Suprapubic skin (tissue), 4 donors: Measurements from ENCODE around the gene TEX48. TPM values are rescaled to one million over a fixed set of nuclear protein-coding genes. Genes with fewer than 3 reads are reported as not detected.

ENCODE experiments used
- DNase-seq, 2 donors: peaks; one replicate each; pipeline ENCODE4 v3.0.0-alpha.2; 2019; ENCODE audit warnings: low spot score in 2 of 2
- H3K27ac ChIP-seq: fragments of 200-600 bp; sonication (generic); one replicate; pipeline ENCODE4 v1.5.1; 2019
- H3K27me3 ChIP-seq: fragments of 200-600 bp; sonication (generic); one replicate; pipeline ENCODE4 v1.5.1; 2019
- H3K36me3 ChIP-seq: fragments of 200-600 bp; sonication (generic); one replicate; pipeline ENCODE4 v1.5.1; 2019
- H3K4me1 ChIP-seq: fragments of 200-600 bp; sonication (generic); one replicate; pipeline ENCODE4 v1.5.1; 2019
- H3K4me3 ChIP-seq: fragments of 200-600 bp; sonication (generic); one replicate; pipeline ENCODE4 v1.5.1; 2019; ENCODE audit warnings: mild to moderate bottlenecking
- H3K9me3 ChIP-seq: fragments of 200-600 bp; sonication (generic); one replicate; pipeline ENCODE4 v1.5.1; 2019
- CTCF ChIP-seq, 2 donors: fragments of 200-600 bp in 1 of 2; fragments of 450-650 bp in 1 of 2; sonication (generic) in 1 of 2; IDR thresholded peaks; one replicate each; pipeline ENCODE4 v1.5.1; 2016 to 2019; ENCODE audit warnings: antibody characterized with exemption in 2 of 2, mild to moderate bottlenecking in 1 of 2, moderate library complexity in 1 of 2
- EP300 ChIP-seq: sonication (generic); formaldehyde crosslinking; IDR thresholded peaks from one replicate; pipeline ENCODE4 v1.6.1; 2017; ENCODE audit warnings: antibody characterized with exemption
- POLR2A ChIP-seq, 2 donors: fragments of 450-650 bp; IDR thresholded peaks; one replicate each; pipeline ENCODE4 v1.6.1; 2017; ENCODE audit warnings: antibody characterized with exemption in 2 of 2, mild to moderate bottlenecking in 2 of 2, moderate library complexity in 2 of 2
- POLR2AphosphoS5 ChIP-seq, 3 donors: sonication (generic); formaldehyde crosslinking; IDR thresholded peaks; one replicate each; pipeline ENCODE4 v1.6.1; 2017; ENCODE audit warnings: antibody characterized with exemption in 3 of 3
- WGBS: methylation state at CpG from one replicate; pipeline ENCODE4 v1.1.5; 2018; 5-methylcytosine and 5-hydroxymethylcytosine counted together
- total RNA-seq, 4 donors: library from RNA; depleted of rRNA; stranded (reverse); fragments of >200 nt; gene quantifications; one replicate each; pipeline ENCODE4 v1.1.0, GENCODE V29; 2016

The TEX48 gene
- total RNA-seq, 4 donors from 2014 or later = not detected

DNA sequence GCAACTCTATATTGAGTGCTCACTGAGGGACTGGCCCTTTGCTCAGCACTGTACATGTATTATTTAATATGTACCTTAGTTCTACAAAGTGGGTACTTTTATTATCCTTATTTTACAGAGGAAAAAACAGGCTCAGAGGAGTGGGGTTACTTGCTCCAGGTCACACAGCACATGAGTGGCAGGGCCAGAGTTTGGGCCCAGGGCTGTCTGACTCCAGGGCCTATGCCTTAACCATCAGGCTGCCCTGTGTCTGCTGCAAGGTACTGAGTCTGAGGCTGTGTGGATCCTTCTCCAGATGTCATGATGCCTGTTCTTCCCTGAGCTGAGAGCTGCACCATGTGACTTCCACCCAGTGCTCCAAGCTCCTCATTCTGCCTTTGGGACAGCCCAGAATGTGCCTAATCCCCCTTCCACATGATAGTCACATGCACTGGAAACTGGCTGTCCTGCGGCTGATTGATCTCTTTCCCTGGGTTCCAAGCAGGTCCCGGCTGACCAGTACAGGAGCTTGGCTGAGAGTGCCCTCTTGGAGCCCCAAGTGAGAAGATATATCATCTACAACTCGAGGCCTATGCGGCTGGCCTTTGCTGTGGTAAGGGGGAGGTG lies 55.5 kb downstream of the TEX48 start:
- no peaks in the 10 kb centered on the region for H3K9me3 ChIP-seq
- DNase-seq = no peak
- no peaks in the 10 kb centered on the region for H3K27me3 ChIP-seq
- H3K36me3 ChIP-seq = peaks cover 44% of the 10 kb centered on the region
- H3K27ac ChIP-seq = no peak overlapping the region
- H3K4me1 ChIP-seq = peaks cover 8% of the 10 kb centered on the region
- TF ChIP-seq EP300 (no peak), CTCF (IDR thresholded peaks at IDR 0.05) (no peak), POLR2AphosphoS5 (IDR thresholded peaks at IDR 0.05) (no peak), POLR2A (IDR thresholded peaks at IDR 0.05) (no peak)
- no peak overlapping the region for H3K4me3 ChIP-seq
- WGBS = 78% methylated on average over 4 of the region's 4 CpGs

DNA sequence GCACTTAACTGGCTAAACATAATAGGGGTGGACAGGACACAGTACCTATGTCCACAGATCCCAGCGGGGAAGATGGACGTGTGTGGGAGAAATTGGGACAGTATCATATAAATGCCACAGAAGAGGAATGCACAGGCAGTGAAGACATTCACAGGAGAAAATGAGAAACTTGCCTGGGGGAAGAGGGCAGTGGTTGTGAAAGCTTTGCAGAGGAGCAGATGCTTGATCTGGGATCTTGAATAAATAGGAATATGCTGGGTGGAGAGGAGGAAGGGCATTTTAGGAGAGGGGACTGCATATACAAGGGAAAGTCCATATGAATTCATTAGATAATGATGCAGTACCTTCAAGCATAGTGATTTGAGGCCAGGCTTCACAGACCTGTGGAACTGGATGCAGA lies 57.3 kb downstream of the TEX48 start:
- Histone ChIP-seq H3K9me3 (no peaks in the 10 kb centered on the region), H3K4me1 (peaks cover 8% of the 10 kb centered on the region), H3K27me3 (no peaks in the 10 kb centered on the region), H3K27ac (no peak overlapping the region), H3K36me3 (peaks cover 41% of the 10 kb centered on the region), H3K4me3 (no peak overlapping the region)
- WGBS = 92% methylated on average over 2 of the region's 2 CpGs
- no peak for TF ChIP-seq EP300
- TF ChIP-seq POLR2AphosphoS5 (IDR thresholded peaks at IDR 0.05) = no peak
- no peak for TF ChIP-seq CTCF (IDR thresholded peaks at IDR 0.05)
- TF ChIP-seq POLR2A (IDR thresholded peaks at IDR 0.05) = no peak
- DNase-seq = no peak

DNA sequence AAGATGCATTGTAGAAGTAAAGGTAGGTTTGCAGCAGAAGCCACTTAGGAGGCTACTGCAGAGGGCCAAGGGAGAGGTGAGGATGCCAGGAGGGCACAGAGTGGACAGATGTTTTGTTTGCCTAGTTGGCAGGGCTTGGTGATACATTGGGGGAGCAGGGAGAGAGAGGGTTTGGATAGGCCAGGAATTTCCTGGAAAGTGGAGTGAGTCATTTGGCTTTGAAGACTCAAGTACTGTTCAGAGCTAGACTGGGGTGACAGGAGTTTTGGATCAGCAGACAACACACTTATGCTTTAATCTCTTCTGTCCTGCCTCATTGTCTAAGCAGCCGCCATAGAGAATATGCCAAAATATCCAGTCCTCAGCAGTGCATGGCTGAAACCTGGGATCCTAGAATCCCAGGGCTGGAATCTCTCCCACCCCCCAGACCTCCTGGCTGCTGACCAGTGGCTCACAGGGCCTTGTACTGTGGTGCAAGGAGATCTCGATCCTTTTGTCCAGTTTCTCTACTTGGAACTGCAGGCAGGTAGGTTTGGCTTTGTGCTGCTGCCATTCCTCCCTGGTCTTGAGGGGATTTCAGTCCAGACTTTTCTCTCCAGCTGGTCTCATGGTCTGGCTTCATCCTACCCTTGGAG lies 59.9 kb downstream of the TEX48 start:
- no peak for DNase-seq

DNA sequence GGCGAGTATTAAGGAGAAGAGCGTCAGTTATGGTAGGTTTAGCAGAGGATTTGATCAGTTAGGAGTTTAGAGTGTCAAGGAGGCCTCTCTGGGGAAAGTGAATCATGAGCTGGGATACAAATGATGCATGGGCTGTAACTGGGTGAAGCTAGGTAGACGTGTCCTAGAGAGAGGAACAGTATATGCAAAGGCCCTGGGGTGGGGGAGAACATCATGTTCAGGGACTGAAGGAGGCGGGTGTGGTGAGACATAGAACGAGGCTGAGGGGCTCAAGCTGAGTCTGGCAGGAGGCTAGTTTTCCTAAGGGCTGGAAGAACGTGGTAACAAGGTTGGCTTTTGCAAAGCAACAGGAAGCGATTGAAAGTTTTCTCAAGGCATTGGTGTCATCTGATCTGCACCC lies 60.4 kb downstream of the TEX48 start:
- DNase-seq = no peak
- peaks cover 22% of the 10 kb centered on the region for H3K4me1 ChIP-seq
- WGBS = 83% methylated on average over 7 of the region's 7 CpGs
- H3K36me3 ChIP-seq = peaks cover 13% of the 10 kb centered on the region
- H3K9me3 ChIP-seq = no peaks in the 10 kb centered on the region
- H3K27me3 ChIP-seq = no peaks in the 10 kb centered on the region
- no peak overlapping the region for H3K4me3 ChIP-seq
- no peak overlapping the region for H3K27ac ChIP-seq
- TF ChIP-seq POLR2AphosphoS5 (IDR thresholded peaks at IDR 0.05) (no peak), EP300 (no peak), POLR2A (IDR thresholded peaks at IDR 0.05) (no peak)

More for the DNA sequence above, 59.9 kb downstream of the TEX48 start:
- no peaks in the 10 kb centered on the region for H3K27me3 ChIP-seq
- no peak overlapping the region for H3K27ac ChIP-seq
- 63% methylated on average over 2 of the region's 2 CpGs for WGBS
- H3K36me3 ChIP-seq = peaks cover 18% of the 10 kb centered on the region
- H3K4me3 ChIP-seq = no peak overlapping the region
- H3K9me3 ChIP-seq = no peaks in the 10 kb centered on the region
- H3K4me1 ChIP-seq = peaks cover 17% of the 10 kb centered on the region
- TF ChIP-seq POLR2A (IDR thresholded peaks at IDR 0.05) = no peak
- no peak for TF ChIP-seq CTCF (IDR thresholded peaks at IDR 0.05)
- TF ChIP-seq POLR2AphosphoS5 (IDR thresholded peaks at IDR 0.05) = no peak
- no peak for TF ChIP-seq EP300

DNA sequence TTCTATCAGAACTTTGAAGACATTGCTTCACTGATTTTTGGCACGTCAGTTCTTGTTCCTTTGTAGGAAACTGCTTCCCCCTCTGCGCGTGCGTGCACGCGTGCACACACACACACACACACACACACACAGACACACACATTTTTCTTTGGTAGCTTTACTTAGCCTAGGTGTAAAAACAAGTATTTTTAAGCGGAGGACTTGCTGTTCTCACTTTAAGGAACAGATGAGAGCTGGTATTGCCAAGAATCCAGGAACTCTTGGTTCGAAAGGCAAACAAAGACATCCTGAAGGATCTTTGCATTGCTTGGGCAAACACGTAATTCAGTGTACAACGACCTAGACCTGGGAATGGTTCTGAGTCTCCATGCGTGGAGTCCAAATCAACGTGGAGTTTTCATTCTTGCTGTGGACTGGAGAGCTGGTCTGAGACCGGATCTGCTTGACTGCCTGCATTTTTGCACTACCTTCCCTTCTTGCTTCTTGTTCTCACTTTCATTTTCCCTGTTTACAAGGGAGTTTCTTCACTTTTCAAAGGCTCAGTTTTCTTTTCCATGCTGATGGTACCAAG lies 62.7 kb downstream of the TEX48 start:
- H3K4me3 ChIP-seq = peak overlapping the region; percentile 32
- peaks cover 22% of the 10 kb centered on the region for H3K4me1 ChIP-seq
- TF ChIP-seq POLR2AphosphoS5 (IDR thresholded peaks at IDR 0.05) (no peak), POLR2A (IDR thresholded peaks at IDR 0.05) (no peak), CTCF (IDR thresholded peaks at IDR 0.05) (no peak)
- peak overlapping the region; percentile 75 for H3K27ac ChIP-seq
- H3K9me3 ChIP-seq = no peaks in the 10 kb centered on the region
- no peak for DNase-seq
- 39% methylated on average over 13 of the region's 13 CpGs for WGBS
- H3K27me3 ChIP-seq = no peaks in the 10 kb centered on the region
- H3K36me3 ChIP-seq = no peaks in the 10 kb centered on the region
